AML-193 (cell line): Measurements from ENCODE around the gene PIGL.
"Not testable (repeated sequence)": the region's sequence is repeated elsewhere in the genome, so short reads cannot be mapped to it uniquely, and the experiment has no call there.

Experiments
- DNase-seq, 2 experiments: peaks; one replicate each; lab custom pipeline; 2025; lab: John Stamatoyannopoulos, UW

PIGL gene

GRCh38 chr17:16216341-16217001, 539 bp upstream of the PIGL start:
- DNase-seq: not testable (repeated sequence)

GRCh38 chr17:16222406-16222805, 5.4 kb downstream of the PIGL start:
- no peak for DNase-seq

DNA sequence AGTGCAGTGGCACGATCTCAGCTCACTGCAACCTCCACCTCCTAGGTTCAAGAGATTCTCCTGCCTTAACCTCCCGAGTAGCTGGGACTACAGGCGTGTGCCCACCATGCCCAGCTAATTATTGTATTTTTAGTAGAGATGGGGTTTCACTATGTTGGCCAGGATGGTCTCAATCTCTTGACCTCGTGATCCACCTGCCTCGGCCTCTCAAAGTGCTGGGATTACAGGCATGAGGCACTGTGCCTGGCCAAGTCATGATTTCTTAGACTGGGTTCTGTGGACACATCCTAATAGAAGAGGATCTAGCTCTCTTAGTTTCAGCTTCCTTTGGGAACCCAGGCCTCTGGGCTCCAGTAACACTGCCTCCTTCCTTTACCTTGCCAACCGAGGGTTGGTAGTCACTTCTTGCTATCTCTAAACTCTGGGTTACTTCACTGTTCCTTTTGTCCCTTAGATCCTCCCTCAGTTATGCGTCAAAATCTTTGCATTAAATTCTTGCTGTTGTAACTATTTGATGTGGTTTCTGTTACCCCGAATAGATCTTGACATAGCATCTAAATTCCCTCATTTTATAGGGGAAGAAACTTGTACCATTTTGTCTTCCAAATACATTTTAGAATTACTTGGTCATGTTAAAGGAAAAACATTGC, 13.0 kb downstream of the PIGL start:
- not testable (repeated sequence) for DNase-seq

DNA sequence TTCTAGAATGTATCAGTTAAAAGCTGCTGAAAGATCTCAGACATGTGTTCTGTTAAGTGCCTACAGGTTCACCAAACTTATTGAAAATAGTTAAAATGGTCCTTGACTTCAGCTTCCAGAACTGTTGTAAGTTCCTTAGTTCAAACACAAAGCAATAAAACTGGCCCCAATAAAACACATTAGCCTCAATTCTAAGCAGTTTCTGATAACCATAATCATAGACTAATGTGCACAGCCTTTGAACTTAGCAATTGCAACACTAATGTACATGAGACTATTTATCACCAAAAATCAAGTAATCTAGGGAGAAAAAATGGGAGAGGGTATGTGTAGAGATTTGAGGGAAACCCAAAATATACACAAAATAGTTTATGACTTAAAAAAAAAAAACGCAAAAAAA, 15.4 kb downstream of the PIGL start:
- DNase-seq: no peak

DNA sequence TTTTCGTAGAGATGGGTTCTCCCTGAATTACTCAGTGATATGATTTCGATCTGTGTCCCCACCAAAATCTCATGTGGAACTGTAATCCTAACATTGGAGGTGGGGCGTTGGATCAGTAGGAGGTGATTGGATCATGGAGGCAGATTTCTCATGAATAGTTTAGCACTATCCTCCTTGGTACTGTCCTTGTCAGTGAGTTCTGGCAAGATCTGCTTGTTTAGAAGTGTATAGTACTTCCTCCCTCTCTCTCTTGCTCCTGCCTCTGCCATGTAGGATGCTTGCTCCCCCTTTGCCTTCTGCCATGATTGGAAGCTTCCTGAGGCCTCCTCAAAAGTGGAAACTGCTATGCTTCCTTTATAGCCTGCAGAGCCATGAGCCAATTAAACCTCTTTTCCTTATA, 22.9 kb downstream of the PIGL start:
- DNase-seq: no peak

- DNase-seq: no peak
Observed at GRCh38 chr17:16241906-16242399, 24.9 kb downstream of the PIGL start.

- DNase-seq: no peak
Observed at GRCh38 chr17:16243385-16243784, 26.4 kb downstream of the PIGL start.

- no peak for DNase-seq
Observed at GRCh38 chr17:16243801-16244567, 27.0 kb downstream of the PIGL start.

- no peak for DNase-seq
Observed at GRCh38 chr17:16247586-16247984, 30.6 kb downstream of the PIGL start.

- DNase-seq: no peak
Observed at GRCh38 chr17:16250635-16251034, 33.6 kb downstream of the PIGL start.

GRCh38 chr17:16251043-16251442, 34.0 kb downstream of the PIGL start:
- DNase-seq: no peak

DNA sequence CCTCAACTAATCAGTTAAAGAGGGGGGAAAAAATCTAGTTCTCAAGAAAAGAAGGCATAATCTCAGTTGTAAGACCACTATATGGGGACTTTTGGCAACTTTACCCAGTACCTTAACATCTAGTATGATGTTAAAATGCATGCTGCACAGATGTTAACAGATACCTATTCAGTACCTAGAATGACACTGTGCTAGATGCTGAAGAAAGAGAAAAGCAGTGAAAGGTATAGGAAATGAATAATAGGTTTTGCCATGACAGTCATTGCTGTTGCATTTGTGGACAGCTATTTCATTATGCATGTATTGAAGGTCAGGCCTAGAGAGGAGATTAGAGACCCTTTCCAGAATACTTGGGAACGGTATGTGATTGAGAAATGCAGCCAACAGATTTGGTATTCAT, 34.5 kb downstream of the PIGL start:
- no peak for DNase-seq

GRCh38 chr17:16254773-16255400, 37.9 kb downstream of the PIGL start:
- no peak for DNase-seq

GRCh38 chr17:16255481-16255921, 38.5 kb downstream of the PIGL start:
- DNase-seq: no peak

DNA sequence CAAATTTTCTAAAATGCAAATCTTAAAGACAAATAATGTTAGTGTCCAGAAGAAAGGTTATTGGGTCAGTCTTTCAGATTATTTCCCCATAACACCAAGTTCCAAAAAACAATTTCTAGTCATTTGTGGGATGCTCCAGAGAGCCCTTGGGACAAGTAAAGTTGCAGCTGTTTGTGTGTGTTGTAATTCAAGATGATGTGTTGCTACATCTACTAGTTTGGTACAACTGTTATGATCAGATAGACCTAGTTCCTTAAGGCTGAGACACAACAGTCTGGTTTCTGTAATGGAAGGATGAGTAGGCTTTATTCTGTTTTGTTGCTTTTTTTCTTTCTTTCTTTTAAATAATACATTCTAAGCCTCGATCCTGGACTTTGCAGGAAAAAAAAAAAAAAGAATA, 41.9 kb downstream of the PIGL start:
- DNase-seq: peak; percentile 11 to 20

DNA sequence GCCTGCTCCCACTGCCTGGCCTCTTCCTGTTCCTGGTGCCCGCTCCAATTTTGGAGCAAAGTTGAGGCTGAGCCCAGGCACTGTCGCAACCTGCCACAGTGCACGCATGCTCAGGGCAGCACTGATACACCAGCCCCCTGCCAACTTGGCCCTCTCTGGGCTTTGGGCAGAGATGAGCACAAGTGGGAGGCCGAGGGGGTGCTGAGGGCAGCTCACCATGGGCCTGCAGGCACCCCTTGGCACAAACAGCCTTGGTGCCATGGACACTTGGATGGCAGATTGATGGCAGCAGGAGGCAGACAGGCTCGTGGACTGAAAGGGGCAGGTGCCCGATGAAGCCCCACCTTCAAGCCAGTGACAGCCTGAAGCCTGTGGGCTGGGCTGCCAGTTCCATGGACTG, 42.9 kb downstream of the PIGL start:
- no peak for DNase-seq

- DNase-seq: no peak
Observed at GRCh38 chr17:16261049-16261448, 44.0 kb downstream of the PIGL start.

DNA sequence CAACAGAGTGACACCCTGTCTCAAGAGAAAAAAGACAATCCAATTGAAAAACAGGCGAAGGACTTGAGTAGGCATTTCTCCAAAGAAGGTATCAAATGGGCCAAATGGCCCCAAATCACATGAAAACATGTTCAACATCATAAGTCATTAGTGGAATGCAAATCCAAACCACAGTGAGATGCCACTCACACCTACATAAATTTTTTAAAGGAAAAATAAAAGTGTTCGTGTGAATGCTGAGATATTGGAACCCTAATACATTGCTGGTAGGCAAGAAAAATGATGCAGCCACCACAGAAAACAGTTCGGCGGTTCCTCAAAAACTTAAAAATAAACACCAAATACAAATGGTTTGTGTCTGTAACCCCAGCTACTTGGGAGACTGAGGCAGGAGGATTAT, 45.2 kb downstream of the PIGL start:
- no peak for DNase-seq

GRCh38 chr17:16267174-16267573, 50.2 kb downstream of the PIGL start:
- DNase-seq: no peak

DNA sequence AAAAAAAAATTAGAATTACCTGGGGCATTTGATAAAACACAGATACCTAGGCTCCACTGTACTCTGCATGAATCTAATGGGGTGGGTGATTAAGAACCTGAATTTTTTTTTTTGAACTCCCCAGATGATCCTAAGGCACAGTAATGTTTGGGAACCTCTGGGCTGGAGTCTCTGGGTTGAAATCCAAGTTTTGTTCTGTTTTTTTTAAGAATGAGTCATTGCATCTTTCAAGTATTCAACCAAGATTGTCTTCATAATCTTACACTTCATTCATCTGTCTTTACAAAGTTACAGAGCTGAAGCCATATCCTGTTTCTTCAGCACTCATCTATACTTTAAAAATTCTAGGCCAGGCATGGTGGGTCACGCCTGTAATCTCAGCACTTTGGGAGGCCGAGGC, 52.6 kb downstream of the PIGL start:
- peak in 1 of 2 experiments; percentile 1 for DNase-seq

- DNase-seq: no peak
Observed at GRCh38 chr17:16272111-16272840, 55.3 kb downstream of the PIGL start.

- DNase-seq: no peak
Observed at GRCh38 chr17:16273499-16273898, 56.5 kb downstream of the PIGL start.
